KMS-11 (cell line): Measurements from ENCODE around the gene NKG7.

ENCODE experiments used
- H2AFZ ChIP-seq: fragments of 200-600 bp; sonication (generic); 2 replicates; pipeline ENCODE4 v1.6.1; 2016; ENCODE audit warnings: antibody characterized with exemption, mixed run types, low read depth
- H3K27ac ChIP-seq: fragments of 200-600 bp; sonication (generic); 2 replicates; pipeline ENCODE4 v1.6.1; 2016; ENCODE audit warnings: mild to moderate bottlenecking, mixed run types
- H3K27me3 ChIP-seq: fragments of 200-600 bp; sonication (generic); 2 replicates; pipeline ENCODE4 v1.6.1; 2017; ENCODE audit warnings: mild to moderate bottlenecking, low read depth, mixed run types, moderate library complexity; ENCODE audit not compliant: insufficient read depth
- H3K36me3 ChIP-seq: fragments of 200-600 bp; sonication (generic); 2 replicates; pipeline ENCODE4 v1.6.1; 2017; ENCODE audit warnings: mild to moderate bottlenecking, mixed run types; ENCODE audit not compliant: insufficient read depth
- H3K4me1 ChIP-seq: fragments of 200-600 bp; sonication (generic); 2 replicates; pipeline ENCODE4 v1.6.1; 2016; ENCODE audit warnings: mild to moderate bottlenecking, low read depth, mixed run types; ENCODE audit not compliant: poor library complexity, severe bottlenecking
- H3K4me2 ChIP-seq: fragments of 200-600 bp; sonication (generic); 2 replicates; pipeline ENCODE4 v1.7.0; 2016; ENCODE audit warnings: mild to moderate bottlenecking, mixed run types
- H3K4me3 ChIP-seq: fragments of 200-600 bp; sonication (generic); IDR thresholded peaks from 2 replicates; pipeline ENCODE4 v1.6.1; 2017; ENCODE audit warnings: low read depth, low read length, mixed read lengths; ENCODE audit not compliant: insufficient read depth
- H3K79me2 ChIP-seq: fragments of 200-600 bp; sonication (generic); 2 replicates; pipeline ENCODE4 v1.6.1; 2016; ENCODE audit warnings: low read depth, mixed run types; ENCODE audit not compliant: insufficient read depth
- H3K9ac ChIP-seq: fragments of 200-600 bp; sonication (generic); 2 replicates; pipeline ENCODE4 v1.6.1; 2016; ENCODE audit warnings: mild to moderate bottlenecking, mixed run types
- H4K20me1 ChIP-seq: fragments of 200-600 bp; sonication (generic); 2 replicates; pipeline ENCODE4 v1.6.1; 2016; ENCODE audit warnings: mild to moderate bottlenecking, mixed run types; ENCODE audit not compliant: insufficient read depth
- CTCF ChIP-seq: fragments of 200-600 bp; sonication (generic); conservative IDR thresholded peaks from 2 replicates; pipeline ENCODE4 v1.6.1; 2017; ENCODE audit warnings: low read depth, mild to moderate bottlenecking, antibody characterized with exemption, low read length, moderate library complexity, mixed read lengths

NKG7 gene

DNA sequence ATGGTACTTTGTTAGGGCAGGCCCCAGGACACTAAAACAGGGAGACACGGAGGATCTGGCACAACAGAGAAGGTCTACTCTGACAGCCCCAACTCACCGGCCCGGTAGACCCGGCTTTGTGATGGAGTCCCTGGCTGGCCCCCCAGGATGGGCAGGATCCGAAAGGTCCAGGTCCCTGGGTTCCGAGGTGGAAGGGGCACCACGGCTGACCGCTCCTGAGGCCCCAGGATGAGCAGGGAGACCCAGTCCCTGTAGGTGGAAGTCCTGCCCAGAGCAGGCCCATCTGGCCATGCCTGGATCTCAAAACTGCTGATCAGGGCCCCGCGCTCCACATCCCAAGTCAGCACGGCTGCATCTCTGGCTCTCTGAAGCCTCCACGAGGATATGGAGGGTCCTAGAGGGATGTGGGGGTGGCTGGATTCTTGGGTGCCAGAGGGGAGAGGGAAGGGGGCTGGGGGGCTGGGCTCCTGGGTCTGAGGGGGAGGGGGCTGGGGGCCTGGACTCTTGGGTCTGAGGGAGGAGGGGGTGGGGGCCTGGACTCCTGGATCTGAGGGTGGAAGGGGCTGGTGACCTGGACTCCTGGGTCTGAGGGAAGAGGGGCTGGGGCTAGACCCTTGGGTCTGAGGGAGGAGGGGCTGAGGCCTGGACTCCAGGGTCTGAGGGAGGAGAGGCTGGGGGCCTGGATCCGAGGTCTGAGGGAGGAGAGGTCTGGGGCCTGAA is 35.2 kb downstream of the NKG7 start:
- H3K4me3 ChIP-seq: no peak overlapping the region
- no peaks in the 10 kb centered on the region for H4K20me1 ChIP-seq
- no peaks in the 10 kb centered on the region for H3K79me2 ChIP-seq
- no peak overlapping the region for H3K4me2 ChIP-seq
- H3K36me3 ChIP-seq: no peaks in the 10 kb centered on the region
- H3K27ac ChIP-seq: no peak overlapping the region
- no peak for TF ChIP-seq CTCF
- no peak overlapping the region for H3K9ac ChIP-seq
- no peak overlapping the region for H2AFZ ChIP-seq
- no peaks in the 10 kb centered on the region for H3K27me3 ChIP-seq
- no peaks in the 10 kb centered on the region for H3K4me1 ChIP-seq

- Histone ChIP-seq H3K4me1 (no peaks in the 10 kb centered on the region), H3K27me3 (no peaks in the 10 kb centered on the region), H3K4me2 (no peak overlapping the region), H3K27ac (no peak overlapping the region), H3K79me2 (no peaks in the 10 kb centered on the region), H3K36me3 (no peaks in the 10 kb centered on the region), H3K9ac (no peak overlapping the region), H3K4me3 (no peak overlapping the region), H4K20me1 (no peaks in the 10 kb centered on the region), H2AFZ (no peak overlapping the region)
- TF ChIP-seq CTCF: no peak
These were observed 38.5 kb downstream of the NKG7 start for GRCh38 chr19:51333836-51334460.

DNA sequence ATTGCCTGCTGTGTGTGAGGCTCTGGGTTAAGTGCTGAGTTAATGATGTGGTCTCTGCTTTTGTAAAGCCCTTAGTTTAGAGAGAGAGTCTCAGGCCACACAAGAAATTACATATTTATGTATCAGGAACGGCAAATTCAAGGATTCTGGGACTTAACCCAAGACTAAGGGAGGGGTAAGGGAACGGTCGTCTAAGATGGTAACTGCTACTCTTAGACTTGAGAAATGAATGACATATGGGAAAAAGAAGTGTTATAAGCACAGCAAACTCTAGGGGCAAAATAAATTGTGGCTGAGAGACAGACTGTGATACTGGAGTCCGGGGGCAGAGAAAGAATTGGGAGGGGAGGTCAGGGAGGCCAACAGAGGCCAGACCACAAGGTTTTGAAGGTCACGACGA is 40.7 kb downstream of the NKG7 start:
- Histone ChIP-seq H4K20me1 (no peaks in the 10 kb centered on the region), H3K4me2 (no peak overlapping the region), H3K27ac (no peak overlapping the region), H3K9ac (no peak overlapping the region), H3K79me2 (no peaks in the 10 kb centered on the region), H3K36me3 (no peaks in the 10 kb centered on the region), H3K4me1 (no peaks in the 10 kb centered on the region), H3K27me3 (no peaks in the 10 kb centered on the region), H3K4me3 (no peak overlapping the region), H2AFZ (no peak overlapping the region)
- no peak for TF ChIP-seq CTCF

DNA sequence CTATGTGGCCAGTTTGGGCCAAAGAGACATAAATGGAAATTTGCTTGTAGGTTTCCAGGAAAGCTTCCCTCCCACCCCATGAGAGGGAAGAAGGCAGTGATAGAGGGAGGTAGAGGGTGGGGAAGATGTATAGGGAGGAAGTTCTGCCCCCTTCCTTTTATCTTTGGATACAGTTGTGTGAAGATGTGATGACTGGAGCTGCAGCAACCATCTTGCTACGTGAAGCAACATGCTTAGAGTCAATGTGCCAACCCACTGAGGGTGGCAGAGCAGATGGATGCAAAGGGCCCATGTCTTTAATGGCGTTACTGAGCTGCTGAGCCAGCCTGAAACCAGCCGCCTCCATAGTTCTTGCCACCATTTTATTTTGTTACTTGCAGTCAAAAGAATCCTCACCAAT is 41.3 kb downstream of the NKG7 start:
- H3K4me2 ChIP-seq: no peak overlapping the region
- no peak overlapping the region for H3K9ac ChIP-seq
- no peaks in the 10 kb centered on the region for H4K20me1 ChIP-seq
- H3K27ac ChIP-seq: no peak overlapping the region
- no peaks in the 10 kb centered on the region for H3K36me3 ChIP-seq
- no peak for TF ChIP-seq CTCF
- no peaks in the 10 kb centered on the region for H3K27me3 ChIP-seq
- H3K4me1 ChIP-seq: no peaks in the 10 kb centered on the region
- no peak overlapping the region for H2AFZ ChIP-seq
- no peaks in the 10 kb centered on the region for H3K79me2 ChIP-seq
- no peak overlapping the region for H3K4me3 ChIP-seq
